ENCODE data around the gene KLHL26. TPM values are rescaled to one million over a fixed set of nuclear protein-coding genes. Genes with fewer than 3 reads are reported as not detected.
"Not testable (repeated sequence)": the region's sequence is repeated elsewhere in the genome, so short reads cannot be mapped to it uniquely, and the experiment has no call there.

The KLHL26 gene
- total and polyA plus RNA-seq, 7 experiments from 2014 or later = 3.7 to 16.3 (median 10.5) TPM

GRCh38 chr19:18599485-18599884 is 37.3 kb upstream of the KLHL26 start:
- intact Hi-C loops (cut with micrococcal nuclease) = loop anchor here in 1 of 2 donors (5.0 kb wide), 1 partner anchor 248 kb away; no protein-coding TSS in a partner anchor
- POLR2A ChIA-PET = interaction anchor here (0.7 kb wide), 1 partner anchor 77 kb away, joined by 3 read pairs; no protein-coding TSS in a partner anchor
- peaks cover 4 to 10% of the 10 kb centered on the region in 2 donors for H3K27me3 ChIP-seq (ENCODE audit: control insufficient read depth in 2 of 2, insufficient read depth in 2 of 2, low read length in 2 of 2)

GRCh38 chr19:18600692-18601397 is 36.0 kb upstream of the KLHL26 start:
- H3K9me3 Mint-ChIP-seq; H3K9me3 ChIP-seq (ENCODE audit: control insufficient read depth in 2 of 3, low read length in 3 of 3); DNase-seq; H3K36me3 Mint-ChIP-seq; H3K4me3 ChIP-seq (ENCODE audit: low read length); H3K27ac Mint-ChIP-seq; H3K27ac ChIP-seq (ENCODE audit: low read depth, low read length); ATAC-seq; H3K4me1 ChIP-seq (ENCODE audit: control insufficient read depth in 2 of 2, insufficient read depth in 2 of 2, low read length in 2 of 2); H3K36me3 ChIP-seq (ENCODE audit: control insufficient read depth in 2 of 3, insufficient read depth in 3 of 3, low read length in 3 of 3); intact Hi-C loops (cut with micrococcal nuclease); H3K4me3 Mint-ChIP-seq: not testable (repeated sequence)
- Mint-ChIP-seq H3K27me3 (peaks cover 30 to 46% (median 35%) of the 10 kb centered on the region in 5 donors), H3K4me1 (peaks cover 2 to 19% (median 15%) of the 10 kb centered on the region in 7 donors)
- ChIA-PET CTCF (interaction anchor here (0.6 kb wide), 1 partner anchor 9 kb away, joined by 6 read pairs; no protein-coding TSS in a partner anchor), POLR2A (interaction anchor here (0.6 to 0.7 kb wide), 2 partner anchors 639 to 914 kb away, joined by 3 read pairs; no protein-coding TSS in a partner anchor)
- peaks cover 4 to 12% of the 10 kb centered on the region in 2 donors for H3K27me3 ChIP-seq (ENCODE audit: control insufficient read depth in 2 of 2, insufficient read depth in 2 of 2, low read length in 2 of 2)

More at GRCh38 chr19:18599485-18599884, 37.3 kb upstream of the KLHL26 start:
- Mint-ChIP-seq H3K4me1 (peaks cover 4 to 24% (median 16%) of the 10 kb centered on the region in 7 donors), H3K4me3 (no peak overlapping the region), H3K27me3 (peaks cover 18 to 44% (median 24%) of the 10 kb centered on the region in 5 donors), H3K27ac (no peak overlapping the region), H3K36me3 (no peaks in the 10 kb centered on the region), H3K9me3 (no peaks in the 10 kb centered on the region)
- no peaks in the 10 kb centered on the region for H3K36me3 ChIP-seq (ENCODE audit: control insufficient read depth in 2 of 3, insufficient read depth in 3 of 3, low read length in 3 of 3)
- H3K4me1 ChIP-seq (ENCODE audit: control insufficient read depth in 2 of 2, insufficient read depth in 2 of 2, low read length in 2 of 2) = peaks cover 5 to 8% of the 10 kb centered on the region in 2 donors
- no peak overlapping the region for H3K4me3 ChIP-seq (ENCODE audit: low read length)
- CTCF ChIA-PET = interaction anchor here (0.6 kb wide), 1 partner anchor 1119 kb away, joined by 4 read pairs; no protein-coding TSS in a partner anchor
- no peak overlapping the region for H3K27ac ChIP-seq (ENCODE audit: low read depth, low read length)
- no peaks in the 10 kb centered on the region for H3K9me3 ChIP-seq (ENCODE audit: control insufficient read depth in 2 of 3, low read length in 3 of 3)
- DNase-seq (no peak), ATAC-seq (no peak)

DNA sequence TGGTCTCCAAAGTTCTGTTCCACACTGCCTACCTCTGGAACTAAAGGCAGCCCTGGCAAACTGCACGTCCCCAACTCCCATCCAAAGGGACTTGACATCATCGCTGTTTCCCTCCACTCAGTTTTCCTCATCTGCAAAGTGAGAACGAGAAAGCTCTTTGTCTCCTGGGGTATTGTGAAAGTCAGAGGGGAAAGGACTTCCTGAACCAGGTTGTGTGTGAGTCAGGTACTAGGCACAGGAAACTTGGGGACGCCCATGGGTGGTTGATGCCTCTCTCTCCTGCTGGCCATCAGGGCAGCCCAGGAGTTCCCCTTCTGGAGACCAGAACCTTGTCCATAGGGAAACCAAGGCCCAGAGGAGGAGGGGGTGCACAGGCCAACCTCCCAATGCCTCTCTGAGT is 35.0 kb upstream of the KLHL26 start:
- Mint-ChIP-seq H3K4me3 (no peak overlapping the region), H3K9me3 (no peaks in the 10 kb centered on the region), H3K27me3 (peaks cover 30 to 42% (median 36%) of the 10 kb centered on the region in 5 donors), H3K36me3 (peaks cover 0 to 4% (median 0%) of the 10 kb centered on the region in 5 donors), H3K4me1 (peaks cover 2 to 15% (median 9%) of the 10 kb centered on the region in 7 donors), H3K27ac (no peak overlapping the region)
- CTCF ChIA-PET = no interaction called here
- Histone ChIP-seq H3K36me3 (ENCODE audit: control insufficient read depth in 2 of 3, insufficient read depth in 3 of 3, low read length in 3 of 3) (no peaks in the 10 kb centered on the region), H3K4me3 (ENCODE audit: low read length) (no peak overlapping the region), H3K4me1 (ENCODE audit: control insufficient read depth in 2 of 2, insufficient read depth in 2 of 2, low read length in 2 of 2) (no peaks in the 10 kb centered on the region), H3K9me3 (ENCODE audit: control insufficient read depth in 2 of 3, low read length in 3 of 3) (no peaks in the 10 kb centered on the region), H3K27ac (ENCODE audit: low read depth, low read length) (no peak overlapping the region), H3K27me3 (ENCODE audit: control insufficient read depth in 2 of 2, insufficient read depth in 2 of 2, low read length in 2 of 2) (peaks cover 4 to 12% of the 10 kb centered on the region in 2 donors)
- DNase-seq (no peak), ATAC-seq (no peak)
- POLR2A ChIA-PET = no interaction called here
- intact Hi-C loops (cut with micrococcal nuclease) = no loop called here

GRCh38 chr19:18603255-18603957 is 33.4 kb upstream of the KLHL26 start:
- Mint-ChIP-seq H3K36me3 (peaks cover 0 to 4% (median 0%) of the 10 kb centered on the region in 5 donors), H3K27ac (peak overlapping the region in 1 of 9 donors; percentile 3), H3K27me3 (peaks cover 34 to 53% (median 45%) of the 10 kb centered on the region in 5 donors), H3K9me3 (no peaks in the 10 kb centered on the region), H3K4me1 (peaks cover 2 to 15% (median 11%) of the 10 kb centered on the region in 7 donors), H3K4me3 (peak overlapping the region in 3 of 10 donors; percentile 23 to 31 (median 25))
- Histone ChIP-seq H3K4me3 (ENCODE audit: low read length) (no peak overlapping the region), H3K36me3 (ENCODE audit: control insufficient read depth in 2 of 3, insufficient read depth in 3 of 3, low read length in 3 of 3) (no peaks in the 10 kb centered on the region), H3K4me1 (ENCODE audit: control insufficient read depth in 2 of 2, insufficient read depth in 2 of 2, low read length in 2 of 2) (no peaks in the 10 kb centered on the region), H3K27me3 (ENCODE audit: control insufficient read depth in 2 of 2, insufficient read depth in 2 of 2, low read length in 2 of 2) (peaks cover 4 to 19% of the 10 kb centered on the region in 2 donors), H3K9me3 (ENCODE audit: control insufficient read depth in 2 of 3, low read length in 3 of 3) (no peaks in the 10 kb centered on the region), H3K27ac (ENCODE audit: low read depth, low read length) (no peak overlapping the region)
- ChIA-PET CTCF (no interaction called here), POLR2A (no interaction called here)
- intact Hi-C loops (cut with micrococcal nuclease) = no loop called here
- DNase-seq = no peak
- peak; percentile 75 for ATAC-seq

- H3K36me3 Mint-ChIP-seq = peaks cover 0 to 4% (median 0%) of the 10 kb centered on the region in 5 donors
- Histone ChIP-seq H3K4me1 (ENCODE audit: control insufficient read depth in 2 of 2, insufficient read depth in 2 of 2, low read length in 2 of 2) (no peaks in the 10 kb centered on the region), H3K9me3 (ENCODE audit: control insufficient read depth in 2 of 3, low read length in 3 of 3) (no peaks in the 10 kb centered on the region), H3K4me3 (ENCODE audit: low read length) (no peak overlapping the region), H3K27ac (ENCODE audit: low read depth, low read length) (no peak overlapping the region), H3K27me3 (ENCODE audit: control insufficient read depth in 2 of 2, insufficient read depth in 2 of 2, low read length in 2 of 2) (peaks cover 4 to 20% of the 10 kb centered on the region in 2 donors), H3K36me3 (ENCODE audit: control insufficient read depth in 2 of 3, insufficient read depth in 3 of 3, low read length in 3 of 3) (no peaks in the 10 kb centered on the region)
- DNase-seq (no peak), ATAC-seq (no peak)
- ChIA-PET POLR2A (interaction anchor here (1.0 kb wide), 1 partner anchor 15 kb away, joined by 3 read pairs; the partner anchor contains the start of gene REX1BD), CTCF (interaction anchor here (0.5 kb wide), 1 partner anchor 69 kb away, joined by 3 read pairs; no protein-coding TSS in a partner anchor)
- H3K27me3 Mint-ChIP-seq = peaks cover 42 to 61% (median 53%) of the 10 kb centered on the region in 5 donors
- intact Hi-C loops (cut with micrococcal nuclease) = no loop called here
- H3K4me1 Mint-ChIP-seq = peaks cover 2 to 23% (median 13%) of the 10 kb centered on the region in 7 donors
- H3K9me3 Mint-ChIP-seq = peaks cover 0 to 3% (median 0%) of the 10 kb centered on the region in 11 donors
- no peak overlapping the region for H3K27ac Mint-ChIP-seq
- H3K4me3 Mint-ChIP-seq = no peak overlapping the region
Measured at GRCh38 chr19:18603958-18604819, 32.6 kb upstream of the KLHL26 start.

DNA sequence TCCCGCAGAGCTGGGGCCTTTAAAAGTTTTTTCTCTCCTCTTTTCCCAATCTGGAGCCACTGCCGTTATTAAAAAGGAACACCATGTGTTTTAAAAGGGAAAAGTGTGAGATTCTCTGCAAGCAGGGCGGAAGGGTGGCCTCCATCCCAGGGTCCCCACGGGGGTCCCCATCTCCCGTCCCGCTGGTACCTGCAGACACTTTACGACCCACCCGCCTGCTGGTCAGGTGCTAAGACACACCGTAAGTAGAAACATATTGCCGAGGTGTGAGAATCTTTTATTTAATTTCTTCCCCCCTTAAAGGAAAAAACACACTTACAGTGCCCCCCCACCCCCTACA is 32.0 kb upstream of the KLHL26 start:
- ATAC-seq (no peak), DNase-seq (no peak)
- peaks cover 0 to 4% (median 0%) of the 10 kb centered on the region in 5 donors for H3K36me3 Mint-ChIP-seq
- Histone ChIP-seq H3K27me3 (ENCODE audit: control insufficient read depth in 2 of 2, insufficient read depth in 2 of 2, low read length in 2 of 2) (peaks cover 4 to 23% of the 10 kb centered on the region in 2 donors), H3K27ac (ENCODE audit: low read depth, low read length) (no peak overlapping the region), H3K4me3 (ENCODE audit: low read length) (no peak overlapping the region), H3K4me1 (ENCODE audit: control insufficient read depth in 2 of 2, insufficient read depth in 2 of 2, low read length in 2 of 2) (no peaks in the 10 kb centered on the region), H3K36me3 (ENCODE audit: control insufficient read depth in 2 of 3, insufficient read depth in 3 of 3, low read length in 3 of 3) (no peaks in the 10 kb centered on the region), H3K9me3 (ENCODE audit: control insufficient read depth in 2 of 3, low read length in 3 of 3) (no peaks in the 10 kb centered on the region)
- H3K27me3 Mint-ChIP-seq = peaks cover 47 to 66% (median 56%) of the 10 kb centered on the region in 5 donors
- H3K4me3 Mint-ChIP-seq = peak overlapping the region in 2 of 10 donors; percentile 16 to 76
- intact Hi-C loops (cut with micrococcal nuclease) = no loop called here
- H3K27ac Mint-ChIP-seq = no peak overlapping the region
- peaks cover 2 to 26% (median 13%) of the 10 kb centered on the region in 7 donors for H3K4me1 Mint-ChIP-seq
- ChIA-PET CTCF (interaction anchor here (0.5 kb wide), 1 partner anchor 68 kb away, joined by 3 read pairs; no protein-coding TSS in a partner anchor), POLR2A (interaction anchor here (1.0 kb wide), 1 partner anchor 16 kb away, joined by 3 read pairs; the partner anchor contains the start of gene REX1BD)
- peaks cover 0 to 3% (median 0%) of the 10 kb centered on the region in 11 donors for H3K9me3 Mint-ChIP-seq
